Cardiac muscle cell (in vitro differentiated cells and primary cell): Measurements from ENCODE around the gene LLGL1. TPM values are rescaled to one million over a fixed set of nuclear protein-coding genes. Genes with fewer than 3 reads are reported as not detected.

ENCODE experiments used
- DNase-seq, 2 donors: peaks; one replicate each; pipeline versions ENCODE4 v3.0.0 to v3.0.0-alpha.2; 2010 to 2017; ENCODE audit warnings: low read depth in 1 of 2, low spot score in 1 of 2
- H3K27ac ChIP-seq: fragments of 200-600 bp; sonication (generic); 2 replicates; pipeline ENCODE4 v1.5.1; 2016
- H3K27me3 ChIP-seq: fragments of 200-600 bp; sonication (generic); 2 replicates; pipeline ENCODE4 v1.6.0; 2016; ENCODE audit warnings: control low read depth
- H3K36me3 ChIP-seq: fragments of 200-600 bp; sonication (generic); 2 replicates; pipeline ENCODE4 v1.5.1; 2016; ENCODE audit warnings: control low read depth
- H3K4me1 ChIP-seq: fragments of 200-600 bp; sonication (generic); 2 replicates; pipeline ENCODE4 v1.8.1; 2017; ENCODE audit warnings: low read depth, mild to moderate bottlenecking, mixed run types
- H3K4me3 ChIP-seq: fragments of 200-600 bp; sonication (generic); 2 replicates; pipeline ENCODE4 v1.5.1; 2016; ENCODE audit warnings: mild to moderate bottlenecking
- H3K9me3 ChIP-seq: fragments of 200-600 bp; sonication (generic); 2 replicates; pipeline ENCODE4 v1.5.1; 2017; ENCODE audit warnings: low read depth, mild to moderate bottlenecking, control low read depth
- polyA plus RNA-seq: library from polyadenylated mRNA; unstranded; fragments of >200 nt; fragmentation: Nextera tagmentation; extraction: Ambion mirVana; gene quantifications from 2 replicates; pipeline ENCODE4 v1.2.1, GENCODE V29; 2016
- total RNA-seq: library from RNA; depleted of rRNA; stranded (reverse); fragments of >200 nt; gene quantifications from 2 replicates; pipeline ENCODE4 v1.2.3, GENCODE V29; 2016
- TF ChIP-seq, protein P1 (sequence below): IDR thresholded peaks from 2 replicates; pipeline ENCODE4 v1.5.1; 2012; ENCODE audit warnings: low read depth, mild to moderate bottlenecking, low read length

Gene LLGL1
- total and polyA plus RNA-seq, 2 experiments from 2014 or later = 5.9 to 83.8 TPM

DNA sequence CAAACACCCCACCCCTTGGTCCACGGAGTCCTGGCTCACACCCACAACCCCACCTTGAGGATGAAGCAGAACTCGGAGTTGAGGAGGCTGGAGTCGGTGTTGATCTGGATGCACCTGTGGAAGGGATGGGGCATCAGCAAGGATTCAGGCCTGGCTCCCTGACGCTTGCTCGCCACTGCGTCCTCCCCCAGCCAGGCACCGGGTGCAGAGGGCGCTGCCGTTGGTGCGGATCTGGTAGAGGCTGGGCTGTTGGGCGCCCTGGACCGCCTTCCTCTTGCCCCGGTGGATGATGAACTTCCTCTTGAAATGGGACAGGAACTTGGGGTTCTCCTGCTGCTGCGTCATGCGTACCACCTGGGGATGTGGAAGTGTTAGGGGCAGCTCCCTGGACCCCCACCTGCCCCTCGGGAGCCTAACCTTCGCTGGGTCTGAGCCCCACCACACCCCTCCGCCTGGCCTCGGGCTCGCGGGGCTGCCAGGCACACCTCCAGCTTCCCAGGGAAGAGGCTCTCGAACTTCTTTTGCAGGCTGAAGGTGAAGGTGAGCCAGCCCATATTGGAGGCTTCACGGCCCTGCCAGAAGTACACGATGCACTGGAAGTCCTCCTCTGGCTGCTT, 20.8 kb downstream of the LLGL1 start:
- TF ChIP-seq, protein P1, sequence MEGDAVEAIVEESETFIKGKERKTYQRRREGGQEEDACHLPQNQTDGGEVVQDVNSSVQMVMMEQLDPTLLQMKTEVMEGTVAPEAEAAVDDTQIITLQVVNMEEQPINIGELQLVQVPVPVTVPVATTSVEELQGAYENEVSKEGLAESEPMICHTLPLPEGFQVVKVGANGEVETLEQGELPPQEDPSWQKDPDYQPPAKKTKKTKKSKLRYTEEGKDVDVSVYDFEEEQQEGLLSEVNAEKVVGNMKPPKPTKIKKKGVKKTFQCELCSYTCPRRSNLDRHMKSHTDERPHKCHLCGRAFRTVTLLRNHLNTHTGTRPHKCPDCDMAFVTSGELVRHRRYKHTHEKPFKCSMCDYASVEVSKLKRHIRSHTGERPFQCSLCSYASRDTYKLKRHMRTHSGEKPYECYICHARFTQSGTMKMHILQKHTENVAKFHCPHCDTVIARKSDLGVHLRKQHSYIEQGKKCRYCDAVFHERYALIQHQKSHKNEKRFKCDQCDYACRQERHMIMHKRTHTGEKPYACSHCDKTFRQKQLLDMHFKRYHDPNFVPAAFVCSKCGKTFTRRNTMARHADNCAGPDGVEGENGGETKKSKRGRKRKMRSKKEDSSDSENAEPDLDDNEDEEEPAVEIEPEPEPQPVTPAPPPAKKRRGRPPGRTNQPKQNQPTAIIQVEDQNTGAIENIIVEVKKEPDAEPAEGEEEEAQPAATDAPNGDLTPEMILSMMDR = no peak
- Histone ChIP-seq H3K27ac (no peak overlapping the region), H3K4me1 (no peaks in the 10 kb centered on the region), H3K4me3 (no peak overlapping the region), H3K9me3 (no peaks in the 10 kb centered on the region), H3K27me3 (no peaks in the 10 kb centered on the region), H3K36me3 (peaks cover 32% of the 10 kb centered on the region)
- DNase-seq = no peak

DNA sequence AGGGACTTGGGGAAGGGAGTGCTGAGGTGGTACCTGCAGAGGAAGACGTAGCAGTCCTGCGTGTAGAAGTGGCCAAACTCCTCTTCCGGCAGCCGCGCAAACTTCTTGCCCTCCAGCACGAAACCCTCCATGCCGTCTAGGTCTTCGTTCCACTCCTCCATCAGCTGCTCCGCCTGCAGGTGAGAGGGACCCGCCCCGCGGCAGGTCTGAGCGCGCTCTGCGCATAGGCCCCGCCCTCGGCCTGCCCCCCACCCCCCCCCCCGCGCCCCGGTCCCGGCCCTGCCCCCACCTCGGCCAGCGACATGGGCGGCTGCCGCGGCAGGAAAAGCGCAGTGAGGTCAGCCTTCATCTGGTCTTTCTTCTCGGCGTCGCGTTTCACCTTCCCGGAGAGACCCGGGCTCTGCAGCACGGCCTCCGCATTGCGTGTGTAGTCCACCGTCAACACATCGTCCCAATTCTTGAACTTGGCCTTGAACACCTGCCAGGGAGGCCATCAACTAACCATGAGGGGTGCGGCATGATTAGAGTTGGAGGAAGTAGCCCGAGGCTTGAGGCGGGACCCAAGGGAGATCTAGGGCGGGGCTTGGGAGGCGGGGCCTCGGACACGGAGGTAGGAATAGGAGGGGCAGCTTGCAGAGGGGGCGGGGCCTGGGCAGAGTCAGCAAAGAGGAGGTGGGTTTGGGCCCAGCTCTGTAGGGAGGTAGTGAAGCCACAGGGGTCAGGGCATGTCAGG, 21.6 kb downstream of the LLGL1 start:
- Histone ChIP-seq H3K4me1 (no peaks in the 10 kb centered on the region), H3K36me3 (peaks cover 40% of the 10 kb centered on the region), H3K27me3 (no peaks in the 10 kb centered on the region), H3K4me3 (no peak overlapping the region), H3K9me3 (no peaks in the 10 kb centered on the region), H3K27ac (no peak overlapping the region)
- peak; percentile 47 to 66 for DNase-seq
- TF ChIP-seq, protein P1 = no peak

DNA sequence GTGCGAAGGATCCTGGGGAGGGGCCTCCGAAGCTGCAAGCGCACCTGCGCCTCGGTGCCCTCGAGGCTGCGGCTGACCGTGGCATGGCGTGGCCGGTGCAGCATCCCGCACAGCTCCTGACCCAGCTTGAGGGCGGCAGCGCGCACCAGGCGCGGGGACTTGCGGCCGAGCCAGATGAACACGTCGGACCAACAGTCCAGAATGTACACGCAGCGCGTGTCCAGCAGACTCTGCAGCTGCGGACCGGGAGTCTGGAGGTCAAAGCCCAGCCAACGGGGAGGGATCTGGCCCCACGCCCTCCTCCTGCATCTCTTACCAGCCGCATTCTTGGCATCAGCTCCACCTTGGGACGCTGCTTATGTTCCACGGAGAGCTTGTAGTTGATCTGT, 22.2 kb downstream of the LLGL1 start:
- H3K9me3 ChIP-seq = no peaks in the 10 kb centered on the region
- TF ChIP-seq, protein P1 = no peak
- no peaks in the 10 kb centered on the region for H3K27me3 ChIP-seq
- no peaks in the 10 kb centered on the region for H3K4me1 ChIP-seq
- H3K4me3 ChIP-seq = no peak overlapping the region
- no peak overlapping the region for H3K27ac ChIP-seq
- no peak for DNase-seq
- peaks cover 46% of the 10 kb centered on the region for H3K36me3 ChIP-seq

DNA sequence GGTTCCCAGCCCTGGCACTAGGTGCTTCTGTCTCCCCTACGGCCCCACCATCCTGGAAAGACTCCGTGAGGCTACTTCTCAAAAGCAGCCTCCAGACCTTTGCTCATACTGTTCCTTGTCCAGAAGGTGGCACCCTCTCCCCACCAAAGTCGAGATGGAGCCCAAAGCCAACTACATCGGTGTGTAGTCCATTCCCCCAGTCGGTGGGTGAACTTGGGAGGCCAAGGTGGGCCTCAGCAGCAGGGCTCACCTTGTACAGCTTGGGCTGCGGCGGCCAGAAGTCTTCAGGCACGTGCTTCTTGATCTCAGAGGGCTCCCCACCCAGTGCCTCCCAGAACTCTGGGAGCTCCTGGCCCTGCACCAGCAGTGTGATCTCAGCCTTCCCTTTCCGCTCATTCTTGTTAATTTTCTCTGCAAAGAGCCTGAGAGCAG, 22.9 kb downstream of the LLGL1 start:
- Histone ChIP-seq H3K27me3 (no peaks in the 10 kb centered on the region), H3K36me3 (peaks cover 50% of the 10 kb centered on the region), H3K27ac (no peak overlapping the region), H3K4me3 (no peak overlapping the region), H3K9me3 (no peaks in the 10 kb centered on the region), H3K4me1 (no peaks in the 10 kb centered on the region)
- TF ChIP-seq, protein P1 = peak; percentile 73
- peak; percentile 77 to 83 for DNase-seq

DNA sequence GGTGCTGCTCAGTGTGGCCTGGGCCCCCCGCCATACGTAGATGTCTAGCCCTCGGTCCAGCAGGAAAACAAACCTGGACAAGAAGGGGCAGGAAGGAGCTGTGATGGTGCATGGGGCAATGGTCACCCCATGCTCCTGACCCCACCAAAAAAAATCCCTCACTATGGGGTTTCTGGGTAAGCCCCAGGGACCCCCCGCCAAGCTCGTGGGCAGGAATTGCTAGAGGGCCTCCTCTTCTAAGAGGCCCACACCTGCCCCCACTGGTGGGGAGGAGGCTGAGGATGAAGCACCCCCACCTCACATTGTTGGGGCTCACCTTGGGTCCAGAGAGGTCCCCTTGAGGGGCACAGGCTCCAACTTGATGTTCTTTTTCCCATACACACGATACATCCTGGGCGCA, 23.4 kb downstream of the LLGL1 start:
- TF ChIP-seq, protein P1 = no peak
- H3K27ac ChIP-seq = no peak overlapping the region
- peaks cover 54% of the 10 kb centered on the region for H3K36me3 ChIP-seq
- no peaks in the 10 kb centered on the region for H3K4me1 ChIP-seq
- no peaks in the 10 kb centered on the region for H3K27me3 ChIP-seq
- no peaks in the 10 kb centered on the region for H3K9me3 ChIP-seq
- H3K4me3 ChIP-seq = no peak overlapping the region
- DNase-seq = no peak
